Testis (tissue), 3 donors: ENCODE measurements around the gene LGALS3BP. TPM values are rescaled to one million over a fixed set of nuclear protein-coding genes. Genes with fewer than 3 reads are reported as not detected.

ENCODE experiments used
- DNase-seq: peaks from one replicate; pipeline ENCODE4 v3.0.0-alpha.2; 2019
- H3K27ac ChIP-seq, 2 donors: fragments of 200-600 bp; sonication (generic); one replicate each; pipeline ENCODE4 v1.5.1; 2019
- H3K27me3 ChIP-seq: fragments of 200-600 bp; sonication (generic); one replicate; pipeline ENCODE4 v1.5.1; 2019
- H3K36me3 ChIP-seq: fragments of 200-600 bp; sonication (generic); one replicate; pipeline ENCODE4 v1.5.1; 2017; ENCODE audit warnings: low read depth; ENCODE audit errors: missing control alignments
- H3K4me1 ChIP-seq: fragments of 200-600 bp; sonication (generic); one replicate; pipeline ENCODE4 v1.5.1; 2019
- H3K4me3 ChIP-seq, 2 donors: fragments of 200-600 bp; sonication (generic); one replicate each; pipeline ENCODE4 v1.5.1; 2017 to 2019
- H3K9me3 ChIP-seq: fragments of 200-600 bp; sonication (generic); one replicate; pipeline ENCODE4 v1.5.1; 2017
- CTCF ChIP-seq, 3 experiments: fragments of 450-650 bp in 2 of 3; fragments of 200-600 bp in 1 of 3; sonication (generic) in 1 of 3; IDR thresholded peaks; one replicate each; pipeline ENCODE4 v1.5.1; 2016 to 2019; ENCODE audit warnings: antibody characterized with exemption in 3 of 3, mild to moderate bottlenecking in 2 of 3, moderate library complexity in 1 of 3
- POLR2A ChIP-seq: fragments of 450-650 bp; IDR thresholded peaks from one replicate; pipeline ENCODE4 v1.6.1; 2017; ENCODE audit warnings: antibody characterized with exemption, mild to moderate bottlenecking, moderate library complexity
- WGBS, 2 donors: methylation state at CpG; one replicate each; pipeline ENCODE4 v1.1.5; 2018; 5-methylcytosine and 5-hydroxymethylcytosine counted together
- intact Hi-C: fragments of 100-400 bp; cut with DNase I; formaldehyde crosslinking; loops from one replicate; pipeline ENCODE4 v1.15.1; 2023; ENCODE audit warnings: low total_unique reads
- polyA plus RNA-seq: library from polyadenylated mRNA; stranded (reverse); fragments of 350-450 nt; fragmentation: Illumina TruSeq; extraction: RNeasy Lipid Tissue Mini Kit (QIAGEN cat#74804); gene quantifications from one replicate; pipeline ENCODE4 v1.2.3, GENCODE V29; 2014; ENCODE audit warnings: low read depth, low replicate concordance; ENCODE audit not compliant: insufficient read depth
- total RNA-seq, 2 donors: library from RNA; depleted of rRNA; stranded (reverse); fragments of >200 nt; gene quantifications; one replicate each; pipeline ENCODE4 v1.2.3, GENCODE V29; 2016

Gene LGALS3BP
- total and polyA plus RNA-seq, 3 donors from 2014 or later: 328 to 845 (median 498) TPM

GRCh38 chr17:78962345-78962983 lies 17.3 kb downstream of the LGALS3BP start:
- H3K27ac ChIP-seq: no peak overlapping the region
- H3K4me1 ChIP-seq: peaks cover 5% of the 10 kb centered on the region
- no peaks in the 10 kb centered on the region for H3K36me3 ChIP-seq
- 84 to 85% methylated on average over 12 to 19 of the region's 19 CpGs for WGBS, 2 donors
- DNase-seq: no peak
- H3K27me3 ChIP-seq: no peaks in the 10 kb centered on the region
- TF ChIP-seq CTCF (IDR thresholded peaks at IDR 0.05): no peak
- intact Hi-C loops: no loop called here
- H3K9me3 ChIP-seq: no peaks in the 10 kb centered on the region
- no peak overlapping the region for H3K4me3 ChIP-seq

- Histone ChIP-seq H3K4me1 (no peaks in the 10 kb centered on the region), H3K27ac (no peak overlapping the region), H3K27me3 (no peaks in the 10 kb centered on the region), H3K4me3 (no peak overlapping the region), H3K9me3 (no peaks in the 10 kb centered on the region), H3K36me3 (no peaks in the 10 kb centered on the region)
- 95 to 99% methylated on average over 4 of the region's 4 CpGs for WGBS, 2 donors
- intact Hi-C loops: no loop called here
- no peak for TF ChIP-seq POLR2A
- TF ChIP-seq CTCF (IDR thresholded peaks at IDR 0.05): no peak
- no peak for DNase-seq
Observed at GRCh38 chr17:78961571-78961970, 18.2 kb downstream of the LGALS3BP start.

- no peaks in the 10 kb centered on the region for H3K4me1 ChIP-seq
- no peaks in the 10 kb centered on the region for H3K36me3 ChIP-seq
- intact Hi-C loops: no loop called here
- no peaks in the 10 kb centered on the region for H3K27me3 ChIP-seq
- no peak for DNase-seq
- WGBS, 2 donors: 82 to 86% methylated on average over 5 of the region's 5 CpGs
- H3K9me3 ChIP-seq: no peaks in the 10 kb centered on the region
- H3K4me3 ChIP-seq: no peak overlapping the region
- no peak overlapping the region for H3K27ac ChIP-seq
- no peak for TF ChIP-seq POLR2A
- no peak for TF ChIP-seq CTCF (IDR thresholded peaks at IDR 0.05)
Observed at GRCh38 chr17:78960928-78961327, 18.8 kb downstream of the LGALS3BP start.

- no peaks in the 10 kb centered on the region for H3K27me3 ChIP-seq
- H3K4me1 ChIP-seq: no peaks in the 10 kb centered on the region
- WGBS, 2 donors: 92% methylated on average over 6 to 12 of the region's 12 CpGs
- H3K9me3 ChIP-seq: no peaks in the 10 kb centered on the region
- no peak overlapping the region for H3K27ac ChIP-seq
- no peak for DNase-seq
- no peak overlapping the region for H3K4me3 ChIP-seq
- no peak for TF ChIP-seq CTCF (IDR thresholded peaks at IDR 0.05)
- no peak for TF ChIP-seq POLR2A
- H3K36me3 ChIP-seq: no peaks in the 10 kb centered on the region
- intact Hi-C loops: no loop called here
Observed at GRCh38 chr17:78959803-78960202, 19.9 kb downstream of the LGALS3BP start.

GRCh38 chr17:78958641-78959127 lies 21.0 kb downstream of the LGALS3BP start:
- Histone ChIP-seq H3K36me3 (no peaks in the 10 kb centered on the region), H3K4me1 (peaks cover 6% of the 10 kb centered on the region), H3K27me3 (no peaks in the 10 kb centered on the region), H3K27ac (no peak overlapping the region), H3K4me3 (no peak overlapping the region), H3K9me3 (no peaks in the 10 kb centered on the region)
- no peak for DNase-seq
- intact Hi-C loops: no loop called here
- WGBS, 2 donors: 86 to 88% methylated on average over 4 to 7 of the region's 7 CpGs
- no peak for TF ChIP-seq CTCF (IDR thresholded peaks at IDR 0.05)
- no peak for TF ChIP-seq POLR2A
